Measurements from ENCODE around the gene FBXL14. TPM values are rescaled to one million over a fixed set of nuclear protein-coding genes. Genes with fewer than 3 reads are reported as not detected.

FBXL14 gene
- total RNA-seq, 4 donors from 2014 or later, result 1.5 to 17.4 (median 13.5) TPM

DNA sequence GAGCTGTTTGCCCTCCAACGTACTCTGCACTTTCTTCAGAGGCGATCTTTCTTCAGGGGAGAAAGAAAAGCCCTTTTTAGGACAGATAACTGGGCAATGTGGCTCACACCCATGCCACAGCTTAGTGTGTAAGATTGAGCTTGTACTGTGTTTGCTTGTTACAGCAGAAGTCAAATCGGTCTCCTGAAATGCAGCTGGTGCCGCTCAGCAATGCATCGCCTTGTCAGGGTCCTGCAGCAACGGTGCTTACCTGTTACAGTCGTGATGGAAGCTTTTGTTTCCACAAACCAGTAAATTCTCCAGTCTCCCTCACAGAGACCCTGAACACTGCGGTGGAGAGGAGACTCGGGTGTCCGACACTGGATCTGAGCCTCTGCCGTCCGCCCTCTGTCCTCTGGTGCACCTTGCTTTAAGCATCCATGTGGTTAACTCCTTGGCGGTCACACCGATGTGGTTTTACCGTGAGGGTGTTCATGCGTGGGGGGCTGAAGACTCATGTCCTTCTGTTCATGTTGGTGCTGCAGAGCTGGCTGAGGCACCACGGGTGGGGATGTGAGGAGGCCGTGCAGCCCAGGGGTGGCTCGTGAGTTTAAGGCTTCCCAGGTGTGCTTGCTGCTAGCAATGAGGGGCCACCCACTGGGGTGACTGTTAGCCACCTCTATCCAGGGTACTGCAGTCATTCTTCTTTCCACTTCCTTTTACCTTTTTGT lies 47.3 kb downstream of the FBXL14 start:
- H3K36me3 ChIP-seq, result no peaks in the 10 kb centered on the region
- no peak for DNase-seq
- intact Hi-C loops (cut with DNase I; ENCODE audit: low total_unique reads), result no loop called here
- no peak overlapping the region for H3K4me3 ChIP-seq
- H3K4me1 ChIP-seq, result no peaks in the 10 kb centered on the region
- peaks cover 0 to 4% of the 10 kb centered on the region in 2 donors for H3K9me3 ChIP-seq
- H3K27ac ChIP-seq, result no peak overlapping the region
- TF ChIP-seq, protein P1, sequence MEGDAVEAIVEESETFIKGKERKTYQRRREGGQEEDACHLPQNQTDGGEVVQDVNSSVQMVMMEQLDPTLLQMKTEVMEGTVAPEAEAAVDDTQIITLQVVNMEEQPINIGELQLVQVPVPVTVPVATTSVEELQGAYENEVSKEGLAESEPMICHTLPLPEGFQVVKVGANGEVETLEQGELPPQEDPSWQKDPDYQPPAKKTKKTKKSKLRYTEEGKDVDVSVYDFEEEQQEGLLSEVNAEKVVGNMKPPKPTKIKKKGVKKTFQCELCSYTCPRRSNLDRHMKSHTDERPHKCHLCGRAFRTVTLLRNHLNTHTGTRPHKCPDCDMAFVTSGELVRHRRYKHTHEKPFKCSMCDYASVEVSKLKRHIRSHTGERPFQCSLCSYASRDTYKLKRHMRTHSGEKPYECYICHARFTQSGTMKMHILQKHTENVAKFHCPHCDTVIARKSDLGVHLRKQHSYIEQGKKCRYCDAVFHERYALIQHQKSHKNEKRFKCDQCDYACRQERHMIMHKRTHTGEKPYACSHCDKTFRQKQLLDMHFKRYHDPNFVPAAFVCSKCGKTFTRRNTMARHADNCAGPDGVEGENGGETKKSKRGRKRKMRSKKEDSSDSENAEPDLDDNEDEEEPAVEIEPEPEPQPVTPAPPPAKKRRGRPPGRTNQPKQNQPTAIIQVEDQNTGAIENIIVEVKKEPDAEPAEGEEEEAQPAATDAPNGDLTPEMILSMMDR (IDR thresholded peaks at IDR 0.05), result no peak
- no peak for TF ChIP-seq POLR2A (IDR thresholded peaks at IDR 0.05)
- no peaks in the 10 kb centered on the region for H3K27me3 ChIP-seq

DNA sequence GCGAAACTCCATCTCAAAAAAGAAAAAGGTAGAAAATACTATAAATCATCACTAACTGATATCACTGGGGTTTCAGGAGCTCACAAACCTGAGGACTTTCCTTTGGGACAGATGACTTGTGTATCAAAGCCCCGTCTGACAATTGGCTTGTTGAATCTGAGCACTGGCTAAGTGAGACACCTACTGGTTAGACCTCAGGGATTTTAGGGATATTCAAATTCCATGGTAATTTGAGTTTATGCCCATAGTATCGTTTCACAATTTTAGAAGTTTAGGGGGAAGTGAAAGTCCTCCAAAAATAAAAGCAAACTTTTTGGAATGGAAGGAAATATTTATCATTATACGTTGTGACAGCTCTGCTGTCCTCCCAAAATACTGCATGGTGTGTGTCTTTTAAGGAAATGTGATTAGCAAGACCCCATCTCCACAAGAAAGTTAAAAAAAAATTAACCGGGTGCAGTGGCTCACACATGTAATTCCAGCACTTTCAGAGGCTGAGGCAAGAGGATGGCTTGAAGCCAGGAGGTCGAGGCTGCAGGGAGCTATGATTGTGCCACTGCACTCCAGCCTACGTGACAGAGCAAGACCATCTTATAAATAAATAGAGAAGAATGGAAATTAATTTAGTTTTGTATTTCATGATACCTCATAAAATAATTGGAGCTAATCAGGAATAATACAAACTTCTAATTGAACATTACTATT lies 49.2 kb downstream of the FBXL14 start:
- TF ChIP-seq POLR2A (IDR thresholded peaks at IDR 0.05), result no peak
- TF ChIP-seq, protein P1 (IDR thresholded peaks at IDR 0.05), result peak in 1 of 4 experiments; percentile 13
- Histone ChIP-seq H3K36me3 (no peaks in the 10 kb centered on the region), H3K9me3 (peaks cover 0 to 4% of the 10 kb centered on the region in 2 donors), H3K27ac (no peak overlapping the region), H3K4me1 (no peaks in the 10 kb centered on the region), H3K27me3 (no peaks in the 10 kb centered on the region), H3K4me3 (no peak overlapping the region)
- no peak for DNase-seq
- intact Hi-C loops (cut with DNase I; ENCODE audit: low total_unique reads), result no loop called here

DNA sequence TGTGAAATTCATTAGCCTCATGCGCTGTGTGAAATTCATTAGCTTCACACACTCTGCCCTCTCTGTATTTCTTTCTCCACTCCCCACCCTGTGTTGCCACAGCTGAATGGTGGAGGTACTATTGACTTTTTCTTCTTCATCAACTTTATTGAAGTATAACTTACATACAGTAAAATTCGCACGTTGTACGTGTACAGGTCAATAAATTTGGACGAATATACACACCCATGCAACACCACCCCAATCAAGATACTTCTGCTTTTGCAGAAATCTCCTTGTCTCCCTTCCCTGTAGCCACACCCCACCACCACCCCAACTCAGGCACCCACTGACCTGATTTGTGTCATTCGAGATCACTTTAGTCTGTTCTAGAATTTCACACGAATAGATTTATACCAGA lies 51.8 kb downstream of the FBXL14 start:
- no peak for DNase-seq
- intact Hi-C loops (cut with DNase I; ENCODE audit: low total_unique reads), result no loop called here
- Histone ChIP-seq H3K27ac (no peak overlapping the region), H3K36me3 (no peaks in the 10 kb centered on the region), H3K4me1 (no peaks in the 10 kb centered on the region), H3K4me3 (no peak overlapping the region), H3K27me3 (no peaks in the 10 kb centered on the region), H3K9me3 (peaks cover 0 to 4% of the 10 kb centered on the region in 2 donors)
- TF ChIP-seq, protein P1 (IDR thresholded peaks at IDR 0.05), result no peak
- no peak for TF ChIP-seq POLR2A (IDR thresholded peaks at IDR 0.05)

DNA sequence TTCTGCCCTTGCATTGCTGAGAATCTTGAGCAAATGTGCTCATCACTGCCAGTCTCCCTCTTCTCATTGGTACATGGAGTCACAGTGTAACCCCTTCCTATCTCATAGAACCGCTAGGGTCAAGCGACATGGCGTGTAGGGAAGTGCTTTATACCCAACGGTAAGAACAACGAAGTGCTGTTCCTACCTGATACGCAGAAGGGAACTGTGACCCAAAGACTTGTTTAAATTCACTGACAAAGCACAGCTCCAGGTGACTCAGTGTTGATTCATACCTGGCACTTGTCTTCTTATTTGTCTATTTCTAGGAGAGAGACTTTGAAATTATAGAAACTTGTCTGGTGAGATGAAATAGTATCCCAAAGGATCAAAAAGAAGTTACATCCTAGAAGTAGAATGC lies 53.7 kb downstream of the FBXL14 start:
- intact Hi-C loops (cut with DNase I; ENCODE audit: low total_unique reads), result no loop called here
- Histone ChIP-seq H3K9me3 (peaks cover 0 to 4% of the 10 kb centered on the region in 2 donors), H3K4me1 (no peaks in the 10 kb centered on the region), H3K27ac (no peak overlapping the region), H3K36me3 (no peaks in the 10 kb centered on the region), H3K27me3 (no peaks in the 10 kb centered on the region), H3K4me3 (no peak overlapping the region)
- TF ChIP-seq POLR2A (IDR thresholded peaks at IDR 0.05), result no peak
- TF ChIP-seq, protein P1 (IDR thresholded peaks at IDR 0.05), result no peak
- no peak for DNase-seq

DNA sequence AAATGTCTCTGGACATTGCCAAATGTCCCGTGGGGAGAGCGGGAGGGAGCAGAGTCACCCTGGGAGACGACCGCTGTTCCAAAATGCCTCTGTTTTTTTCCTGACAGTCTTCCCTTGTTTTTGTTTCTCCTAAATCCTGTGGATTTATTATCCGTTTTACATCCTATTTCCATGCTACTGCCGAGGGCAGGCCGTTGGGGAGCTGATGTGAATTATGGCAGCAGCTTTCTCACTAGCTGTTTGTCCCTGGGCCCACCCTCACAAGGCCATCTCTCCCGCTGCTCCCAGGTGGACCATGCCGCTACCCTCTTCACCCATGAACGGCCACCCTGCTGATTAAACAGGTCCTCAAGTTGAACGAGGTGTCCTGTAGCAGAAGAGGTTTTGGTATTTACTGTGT lies 55.2 kb downstream of the FBXL14 start:
- H3K27ac ChIP-seq, result no peak overlapping the region
- DNase-seq, result no peak
- no peaks in the 10 kb centered on the region for H3K27me3 ChIP-seq
- intact Hi-C loops (cut with DNase I; ENCODE audit: low total_unique reads), result no loop called here
- H3K4me3 ChIP-seq, result no peak overlapping the region
- TF ChIP-seq, protein P1 (IDR thresholded peaks at IDR 0.05), result no peak
- TF ChIP-seq POLR2A (IDR thresholded peaks at IDR 0.05), result no peak
- H3K4me1 ChIP-seq, result no peaks in the 10 kb centered on the region
- peaks cover 0 to 4% of the 10 kb centered on the region in 2 donors for H3K9me3 ChIP-seq
- H3K36me3 ChIP-seq, result no peaks in the 10 kb centered on the region
